GM08714 (cell line): ENCODE measurements around the gene UBA1.

ENCODE experiments used
- H3K4me3 ChIP-seq: fragments of 200-500 bp; sonication (Bioruptor generic); 2 replicates; pipeline ENCODE4 v1.5.1; 2014; ENCODE audit warnings: mild to moderate bottlenecking, low read length, inconsistent platforms
- ZNF274 ChIP-seq: IDR thresholded peaks from 2 replicates; pipeline ENCODE4 v1.6.1; 2012; ENCODE audit warnings: mild to moderate bottlenecking, low read depth, low read length

The UBA1 gene

DNA sequence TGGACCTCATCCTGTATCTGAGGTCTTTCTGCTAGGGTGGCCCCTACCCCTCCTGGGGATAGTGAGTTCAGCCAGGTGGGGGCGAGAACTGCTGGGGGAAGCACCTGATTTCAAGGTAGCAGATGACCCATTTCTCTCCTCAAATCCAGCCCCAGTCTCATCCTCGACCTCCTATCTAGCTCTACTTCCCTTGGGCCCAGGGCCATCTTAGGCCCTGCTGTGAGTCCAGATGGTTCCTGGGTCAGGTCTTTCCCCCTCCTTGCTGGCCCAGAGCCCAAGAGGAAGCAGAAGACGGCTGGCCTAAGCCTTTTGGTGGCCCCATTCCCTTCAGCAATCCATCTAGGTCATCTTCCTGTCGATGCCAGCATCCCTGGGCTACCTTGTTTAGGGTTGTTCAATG is 28.1 kb downstream of the UBA1 start:
- H3K4me3 ChIP-seq: no peak overlapping the region
- TF ChIP-seq ZNF274: no peak

DNA sequence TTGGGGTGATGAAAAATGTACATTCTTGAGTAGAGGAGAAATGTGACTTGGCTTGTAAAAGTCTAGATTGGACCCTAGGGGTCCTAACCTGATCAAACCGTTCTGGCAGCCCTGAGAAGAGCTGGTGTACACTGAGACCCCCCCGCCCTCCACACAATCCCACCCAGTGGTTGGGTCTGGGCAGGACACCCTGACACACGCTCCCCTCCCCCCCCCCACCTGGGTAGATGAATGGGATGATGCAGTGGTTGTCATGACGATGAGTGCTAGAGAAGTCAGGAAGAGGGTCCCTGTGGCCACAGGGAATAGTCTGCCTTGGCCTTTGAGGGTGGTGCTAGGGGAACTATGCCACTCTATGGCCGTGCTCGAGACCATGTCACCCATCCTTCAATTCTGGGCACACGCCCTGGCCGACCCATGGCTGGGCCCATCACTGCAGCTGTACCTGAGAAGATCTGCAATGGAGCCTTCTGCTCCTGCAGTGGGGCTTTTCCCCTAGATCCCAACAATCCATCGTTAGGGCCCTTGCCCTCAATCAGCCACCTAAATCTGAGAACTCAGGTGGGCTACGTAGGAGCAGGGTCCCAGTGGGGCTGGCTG is 29.2 kb downstream of the UBA1 start:
- no peak overlapping the region for H3K4me3 ChIP-seq
- no peak for TF ChIP-seq ZNF274

DNA sequence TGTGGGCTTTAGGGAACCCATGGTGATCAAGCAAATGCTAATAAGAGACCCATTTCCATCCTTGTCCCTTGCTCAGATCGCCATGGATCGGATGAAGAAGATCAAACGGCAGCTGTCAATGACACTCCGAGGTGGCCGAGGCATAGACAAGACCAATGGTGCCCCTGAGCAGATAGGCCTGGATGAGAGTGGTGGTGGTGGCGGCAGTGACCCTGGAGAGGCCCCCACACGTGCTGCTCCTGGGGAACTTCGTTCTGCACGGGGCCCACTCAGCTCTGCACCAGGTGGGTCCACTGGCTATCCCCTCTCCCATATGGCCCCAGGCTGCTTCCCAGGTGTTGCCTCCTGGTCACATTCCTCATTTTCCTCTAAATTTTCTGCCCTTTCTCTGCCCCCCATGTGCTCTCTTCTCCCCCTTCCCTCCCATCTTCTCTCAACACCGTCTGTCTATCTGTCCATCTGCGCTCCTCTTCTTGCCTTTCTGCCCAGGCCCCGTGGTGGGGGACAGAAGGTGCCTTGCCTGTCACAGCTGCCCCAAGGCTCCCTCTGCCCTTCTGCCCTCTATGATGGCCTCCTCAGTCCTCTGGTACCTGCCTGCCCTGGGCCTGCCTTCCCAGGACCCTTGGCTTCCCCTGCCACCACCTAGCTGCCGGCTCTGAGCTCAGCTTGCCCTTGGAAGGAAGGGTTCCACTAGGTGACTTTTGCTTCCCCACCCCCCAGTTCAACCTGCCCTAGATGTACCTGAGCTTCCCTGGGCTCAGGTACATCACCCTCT is 30.0 kb downstream of the UBA1 start:
- H3K4me3 ChIP-seq: no peak overlapping the region
- no peak for TF ChIP-seq ZNF274

DNA sequence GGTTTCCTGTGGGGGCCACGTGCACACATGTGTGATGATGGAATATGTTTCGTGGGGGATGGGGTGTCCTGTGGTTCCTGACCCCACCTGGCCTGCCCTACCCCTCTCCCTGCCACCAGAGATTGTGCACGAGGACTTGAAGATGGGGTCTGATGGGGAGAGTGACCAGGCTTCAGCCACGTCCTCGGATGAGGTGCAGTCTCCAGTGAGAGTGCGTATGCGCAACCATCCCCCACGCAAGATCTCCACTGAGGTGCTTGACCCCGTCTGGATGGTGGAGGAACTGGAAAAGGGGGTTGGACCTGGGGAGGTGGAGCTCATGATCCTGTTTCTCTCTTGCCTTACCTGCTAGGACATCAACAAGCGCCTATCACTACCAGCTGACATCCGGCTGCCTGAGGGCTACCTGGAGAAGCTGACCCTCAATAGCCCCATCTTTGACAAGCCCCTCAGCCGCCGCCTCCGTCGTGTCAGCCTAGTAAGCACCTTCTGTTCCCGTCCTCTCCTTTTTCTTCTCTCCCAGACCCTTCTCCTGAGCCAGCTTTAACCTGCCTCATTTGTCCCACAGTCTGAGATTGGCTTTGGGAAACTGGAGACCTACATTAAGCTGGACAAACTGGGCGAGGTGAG is 30.8 kb downstream of the UBA1 start:
- no peak for TF ChIP-seq ZNF274
- H3K4me3 ChIP-seq: no peak overlapping the region

DNA sequence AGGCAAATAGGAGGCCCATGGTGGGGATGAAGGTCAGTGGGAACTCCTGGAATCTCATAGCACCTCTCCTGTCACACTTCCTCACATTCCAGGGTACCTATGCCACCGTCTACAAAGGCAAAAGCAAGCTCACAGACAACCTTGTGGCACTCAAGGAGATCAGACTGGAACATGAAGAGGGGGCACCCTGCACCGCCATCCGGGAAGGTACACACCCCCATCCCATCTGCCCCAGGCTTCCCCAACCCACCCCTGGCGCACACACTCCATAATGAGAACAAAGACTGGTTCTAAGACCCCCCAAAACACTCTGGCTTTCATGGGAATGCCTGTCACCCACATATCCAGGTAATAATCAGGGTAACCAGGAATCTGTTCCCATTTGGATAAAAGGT is 31.3 kb downstream of the UBA1 start:
- TF ChIP-seq ZNF274: no peak
- H3K4me3 ChIP-seq: no peak overlapping the region

DNA sequence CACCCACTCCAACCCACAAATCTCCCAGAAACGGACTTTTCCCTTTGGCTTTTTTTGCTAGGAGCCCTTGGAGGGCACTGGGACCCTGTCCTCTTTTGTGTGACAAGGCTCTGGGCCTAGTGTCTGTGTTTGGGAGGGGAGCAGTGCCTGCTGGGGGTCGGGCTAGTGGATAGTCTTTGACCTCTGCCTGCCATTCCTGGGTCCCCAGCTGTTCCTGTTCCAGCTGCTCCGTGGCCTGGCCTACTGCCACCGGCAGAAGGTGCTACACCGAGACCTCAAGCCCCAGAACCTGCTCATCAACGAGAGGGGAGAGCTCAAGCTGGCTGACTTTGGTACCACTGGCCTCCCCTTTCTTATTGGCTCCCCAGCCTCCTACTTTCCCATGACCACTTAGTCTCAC is 32.4 kb downstream of the UBA1 start:
- no peak for TF ChIP-seq ZNF274
- H3K4me3 ChIP-seq: no peak overlapping the region

DNA sequence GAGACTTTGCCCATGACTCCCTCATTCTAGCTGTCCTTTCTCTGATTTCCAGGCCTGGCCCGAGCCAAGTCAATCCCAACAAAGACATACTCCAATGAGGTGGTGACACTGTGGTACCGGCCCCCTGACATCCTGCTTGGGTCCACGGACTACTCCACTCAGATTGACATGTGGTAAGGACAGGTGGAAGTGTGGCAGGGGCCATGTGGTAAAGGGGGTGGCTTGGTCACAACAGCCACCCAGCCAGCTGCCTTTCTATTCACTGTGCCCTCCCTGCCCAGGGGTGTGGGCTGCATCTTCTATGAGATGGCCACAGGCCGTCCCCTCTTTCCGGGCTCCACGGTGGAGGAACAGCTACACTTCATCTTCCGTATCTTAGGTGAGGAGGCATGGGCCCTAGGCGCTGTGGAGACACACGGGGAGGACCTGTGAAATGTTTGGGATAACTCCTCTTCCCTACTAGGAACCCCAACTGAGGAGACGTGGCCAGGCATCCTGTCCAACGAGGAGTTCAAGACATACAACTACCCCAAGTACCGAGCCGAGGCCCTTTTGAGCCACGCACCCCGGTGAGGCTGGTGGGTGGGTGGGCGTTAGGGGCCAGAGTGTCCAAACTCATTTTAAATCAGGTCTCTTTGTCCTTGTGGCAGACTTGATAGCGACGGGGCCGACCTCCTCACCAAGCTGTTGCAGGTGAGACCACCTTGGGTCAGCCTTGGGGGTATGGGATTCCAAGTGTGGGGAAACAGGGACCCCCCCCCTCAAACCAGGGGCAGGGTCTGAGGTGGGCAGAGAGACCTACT is 33.1 kb downstream of the UBA1 start:
- H3K4me3 ChIP-seq: no peak overlapping the region

DNA sequence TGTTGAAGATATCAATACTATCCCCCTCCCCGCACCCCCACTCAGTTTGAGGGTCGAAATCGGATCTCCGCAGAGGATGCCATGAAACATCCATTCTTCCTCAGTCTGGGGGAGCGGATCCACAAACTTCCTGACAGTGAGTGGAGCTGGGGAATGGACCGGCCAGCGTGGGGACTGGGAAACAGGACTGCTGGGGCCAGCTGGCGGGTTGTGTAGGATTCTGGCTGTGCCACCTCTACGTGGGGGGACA is 33.6 kb downstream of the UBA1 start:
- TF ChIP-seq ZNF274: no peak
- H3K4me3 ChIP-seq: no peak overlapping the region

More for the DNA sequence above, 33.1 kb downstream of the UBA1 start:
- TF ChIP-seq ZNF274: no peak

DNA sequence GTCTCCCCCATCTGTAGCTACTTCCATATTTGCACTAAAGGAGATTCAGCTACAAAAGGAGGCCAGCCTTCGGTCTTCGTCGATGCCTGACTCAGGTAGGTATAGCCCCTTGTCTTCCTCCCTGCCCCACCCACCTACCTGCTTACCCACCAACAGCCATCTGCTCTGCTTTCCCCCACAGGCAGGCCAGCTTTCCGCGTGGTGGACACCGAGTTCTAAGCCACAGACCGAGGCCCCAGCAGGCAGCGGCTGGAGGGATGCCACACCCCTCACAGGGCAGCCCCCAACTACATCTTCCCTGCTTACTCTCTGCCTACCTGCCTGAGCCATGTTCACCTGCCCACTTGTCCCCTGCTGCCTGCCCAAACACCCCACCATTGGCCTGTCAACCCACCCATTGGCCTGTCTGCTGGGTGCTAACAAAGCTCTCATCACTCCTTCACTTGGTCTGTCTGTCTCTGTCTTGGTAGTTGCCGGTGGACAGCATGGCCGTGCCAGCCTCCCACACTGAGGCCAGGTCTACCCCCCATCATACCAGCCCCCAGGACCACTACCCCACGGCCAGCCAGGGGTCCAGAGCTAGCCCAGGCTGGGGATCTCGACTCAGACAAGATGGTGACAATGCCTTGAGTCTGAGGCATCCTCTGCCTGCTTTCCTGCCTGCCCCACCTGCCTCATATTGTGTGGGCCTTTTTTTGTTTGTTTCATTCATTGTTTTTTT is 35.1 kb downstream of the UBA1 start:
- no peak for TF ChIP-seq ZNF274
- no peak overlapping the region for H3K4me3 ChIP-seq

DNA sequence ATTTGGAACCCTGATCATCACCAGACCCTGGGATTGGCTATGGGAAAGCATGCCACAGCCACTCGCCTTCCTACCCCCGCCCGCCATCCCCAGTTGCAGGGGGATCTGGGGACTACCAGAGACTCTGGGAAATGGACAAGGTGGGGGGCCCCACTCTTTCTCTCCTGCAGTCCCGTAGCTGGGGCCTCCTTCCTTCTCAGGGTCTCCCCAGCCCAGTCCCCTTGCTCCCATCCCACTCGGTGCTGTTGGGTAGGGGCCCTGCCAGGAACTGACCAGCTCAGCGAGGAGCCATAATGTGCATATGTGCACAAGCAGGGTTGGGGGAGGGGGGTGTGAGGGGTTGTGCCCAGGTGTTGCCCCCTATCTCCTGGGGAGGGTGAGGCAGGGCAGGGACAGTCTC is 35.8 kb downstream of the UBA1 start:
- H3K4me3 ChIP-seq: no peak overlapping the region
- TF ChIP-seq ZNF274: no peak

DNA sequence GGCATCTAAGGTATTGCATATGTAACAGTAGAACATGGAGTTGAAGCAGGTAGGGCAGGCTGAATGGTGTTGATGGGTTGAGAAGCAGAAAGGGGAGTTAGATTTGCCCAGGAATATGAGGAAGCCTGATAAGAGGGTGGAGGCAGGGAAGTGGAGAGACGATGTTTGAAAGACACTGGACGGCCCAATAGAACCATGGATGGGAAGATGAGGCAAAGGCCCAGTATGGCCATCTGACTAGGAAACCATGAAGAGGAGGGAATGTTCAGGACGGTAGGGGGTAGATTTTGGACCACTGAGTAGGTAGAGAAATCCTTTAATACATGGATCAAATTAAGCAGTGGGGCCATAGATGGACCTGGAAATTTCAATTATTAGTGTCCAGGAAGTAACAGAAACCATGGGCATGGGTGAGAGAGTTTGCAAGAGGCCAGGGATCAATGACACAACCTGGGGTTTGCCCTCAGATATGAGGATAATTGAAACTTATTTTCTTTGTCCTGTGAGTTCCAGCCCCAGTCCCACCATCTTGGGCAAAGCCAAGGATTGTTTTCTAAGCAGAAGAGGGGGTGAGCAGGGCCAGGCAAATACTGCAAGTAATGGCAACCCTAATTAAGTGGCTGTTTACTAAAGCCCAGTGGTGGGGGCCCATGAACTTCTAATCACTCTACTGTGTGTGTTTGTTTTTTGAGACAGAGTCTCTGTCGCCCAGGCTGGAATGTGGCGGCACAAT is 36.7 kb downstream of the UBA1 start:
- H3K4me3 ChIP-seq: no peak overlapping the region
- no peak for TF ChIP-seq ZNF274

DNA sequence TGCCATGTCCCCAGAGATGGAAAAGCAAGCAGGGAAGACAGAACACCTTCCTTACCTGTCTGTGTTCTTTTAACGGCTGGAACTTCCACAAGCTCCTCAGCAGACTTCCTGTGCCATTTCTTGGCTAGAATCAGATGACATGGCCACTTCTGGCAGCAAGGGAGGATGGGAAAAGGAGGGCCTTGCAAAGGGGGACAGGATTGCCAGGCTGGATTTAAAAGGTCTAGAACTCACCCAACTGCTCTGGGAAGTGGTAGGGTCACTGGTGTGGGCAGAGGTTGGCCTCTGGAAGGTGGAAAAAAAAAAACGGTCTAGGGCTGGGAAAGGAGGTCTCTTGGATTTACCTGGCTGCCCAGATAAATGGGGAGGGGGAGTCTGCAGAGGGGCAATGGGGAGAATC is 37.5 kb downstream of the UBA1 start:
- no peak for TF ChIP-seq ZNF274
- H3K4me3 ChIP-seq: no peak overlapping the region

DNA sequence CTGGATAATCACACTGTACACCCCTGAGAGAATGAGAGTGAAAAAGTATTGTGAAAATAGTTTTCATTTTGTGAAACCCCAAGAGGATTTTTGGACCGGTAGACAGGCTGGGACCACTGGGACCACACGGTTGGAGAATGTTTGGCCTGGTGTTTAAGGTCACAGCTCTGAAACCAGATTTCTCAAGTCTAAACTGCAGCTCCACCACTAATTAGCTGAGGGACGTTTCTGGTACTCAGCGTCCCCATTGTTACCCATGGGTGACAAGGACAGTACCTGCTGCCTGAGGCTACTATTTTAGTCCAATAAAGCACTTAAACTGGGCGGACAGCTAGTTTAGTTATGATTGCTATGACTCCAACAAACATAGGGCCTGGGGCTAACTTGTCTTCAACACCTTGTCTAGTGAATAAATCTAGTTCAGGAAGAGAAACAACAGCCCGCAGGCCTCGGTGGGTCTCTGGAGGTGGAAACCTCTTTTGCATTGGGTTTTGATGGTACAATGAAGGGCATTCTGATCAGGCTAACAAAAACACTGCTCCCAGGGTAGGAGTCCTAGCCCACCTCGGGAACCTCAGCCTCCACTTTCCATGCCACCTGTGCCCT is 38.7 kb downstream of the UBA1 start:
- peak overlapping the region; percentile 73; the same call in 1 of the 2 replicates for H3K4me3 ChIP-seq
- TF ChIP-seq ZNF274: no peak
